GM19372 (cell line): ENCODE measurements around the gene PRKD2.
"Not testable (repeated sequence)": the region's sequence is repeated elsewhere in the genome, so short reads cannot be mapped to it uniquely, and the experiment has no call there.

Experiments
- ATAC-seq: cut with Tn5 transposase; IDR thresholded peaks from one replicate; pipeline ENCODE4 v1.9.1; 2021; ENCODE audit warnings: mild to moderate bottlenecking, low read depth, moderate library complexity; ENCODE audit not compliant: unreplicated experiment

Gene PRKD2

GRCh38 chr19:46635920-46636761 is 80.8 kb downstream of the PRKD2 start, which contains the start of gene GNG8:
Gene GNG8 (minus strand): TSS chr19:46636202. CDS start chr19:46634682, 1,520 bp downstream.
- ATAC-seq = no peak

GRCh38 chr19:46634656-46635218 is 82.2 kb downstream of the PRKD2 start:
- ATAC-seq = no peak

- ATAC-seq = peak; percentile 52
Measured at GRCh38 chr19:46634045-46634655, 82.8 kb downstream of the PRKD2 start.

GRCh38 chr19:46633130-46633529 is 83.8 kb downstream of the PRKD2 start:
- ATAC-seq = no peak

GRCh38 chr19:46631481-46631880 is 85.4 kb downstream of the PRKD2 start:
- no peak for ATAC-seq

- no peak for ATAC-seq
Measured at GRCh38 chr19:46630586-46631205, 86.2 kb downstream of the PRKD2 start.

- no peak for ATAC-seq
Measured at GRCh38 chr19:46629546-46630025, 87.3 kb downstream of the PRKD2 start.

GRCh38 chr19:46628970-46629369 is 87.9 kb downstream of the PRKD2 start:
- ATAC-seq = not testable (repeated sequence)

- no peak for ATAC-seq
Measured at GRCh38 chr19:46626446-46626845, 90.5 kb downstream of the PRKD2 start.

- ATAC-seq = no peak
Measured at GRCh38 chr19:46625731-46626130, 91.2 kb downstream of the PRKD2 start.

GRCh38 chr19:46624958-46625661 is 91.8 kb downstream of the PRKD2 start, which contains the start of gene PTGIR:
Gene PTGIR (minus strand): TSS chr19:46625089. CDS start chr19:46624225, 864 bp downstream.
- no peak for ATAC-seq
